ENCODE results near the gene SLCO3A1. TPM values are rescaled to one million over a fixed set of nuclear protein-coding genes. Genes with fewer than 3 reads are reported as not detected.

The SLCO3A1 gene
- total RNA-seq, 4 donors from 2014 or later = 4.4 to 66.2 (median 5.1) TPM

- in situ Hi-C loops (cut with MboI; ENCODE audit: low pct_ligation_motif_present in 1 of 4, low pct_unique_long_range_greater_than_20kb in 1 of 4, low sequenced_read_pairs in 3 of 4) = loop anchor here in 3 of 4 donors (10.0 to 25.0 kb wide), 4 partner anchors 127 to 627 kb away; no protein-coding TSS in a partner anchor
- 46% methylated on average over 17 of the region's 17 CpGs; no CpG with 5 or more reads in 1 of the 2 donors for WGBS, 2 donors (ENCODE audit: low coverage in 1 of 2)
Observed at GRCh38 chr15:92097474-92098178, 244.1 kb downstream of the SLCO3A1 start.

GRCh38 chr15:92098869-92099268, 245.4 kb downstream of the SLCO3A1 start:
- no peaks in the 10 kb centered on the region for H3K27me3 ChIP-seq
- H3K4me1 ChIP-seq = peaks cover 0 to 6% (median 3%) of the 10 kb centered on the region in 4 donors
- H3K4me3 ChIP-seq = no peak overlapping the region
- no peak overlapping the region for H3K27ac ChIP-seq
- intact Hi-C loops (cut with DNase I; ENCODE audit: low total_unique reads) = loop anchor here (10.0 kb wide), 1 partner anchor 616 kb away; no protein-coding TSS in a partner anchor
- no peaks in the 10 kb centered on the region for H3K36me3 ChIP-seq
- no peaks in the 10 kb centered on the region for H3K9me3 ChIP-seq
- 80% methylated on average over 3 of the region's 5 CpGs; no CpG with 5 or more reads in 1 of the 2 donors for WGBS, 2 donors (ENCODE audit: low coverage in 1 of 2)
- no peak for DNase-seq
- in situ Hi-C loops (cut with MboI; ENCODE audit: low pct_ligation_motif_present in 1 of 4, low pct_unique_long_range_greater_than_20kb in 1 of 4, low sequenced_read_pairs in 3 of 4) = loop anchor here in 3 of 4 donors (10.0 to 25.0 kb wide), 4 partner anchors 126 to 626 kb away; no protein-coding TSS in a partner anchor
- no peak for TF ChIP-seq CTCF (IDR thresholded peaks at IDR 0.05)
- TF ChIP-seq EP300 (IDR thresholded peaks at IDR 0.05; ENCODE audit: low read depth) = no peak
- TF ChIP-seq POLR2A (IDR thresholded peaks at IDR 0.05) = no peak
- no peak for TF ChIP-seq POLR2AphosphoS5 (IDR thresholded peaks at IDR 0.05)

More at GRCh38 chr15:92097474-92098178, 244.1 kb downstream of the SLCO3A1 start:
- Histone ChIP-seq H3K4me3 (no peak overlapping the region), H3K27me3 (no peaks in the 10 kb centered on the region), H3K36me3 (no peaks in the 10 kb centered on the region), H3K4me1 (peaks cover 0 to 6% (median 3%) of the 10 kb centered on the region in 4 donors), H3K27ac (no peak overlapping the region), H3K9me3 (no peaks in the 10 kb centered on the region)
- peak; percentile 67 to 82 (median 78) for TF ChIP-seq CTCF (IDR thresholded peaks at IDR 0.05)
- no peak for TF ChIP-seq POLR2AphosphoS5 (IDR thresholded peaks at IDR 0.05)
- peak; percentile 46 for DNase-seq
- intact Hi-C loops (cut with DNase I; ENCODE audit: low total_unique reads) = loop anchor here (10.0 kb wide), 1 partner anchor 617 kb away; no protein-coding TSS in a partner anchor

- H3K4me1 ChIP-seq = peaks cover 0 to 6% (median 3%) of the 10 kb centered on the region in 4 donors
- intact Hi-C loops (cut with DNase I; ENCODE audit: low total_unique reads) = no loop called here
Observed at GRCh38 chr15:92100301-92100700, 246.8 kb downstream of the SLCO3A1 start.

More at GRCh38 chr15:92100301-92100700, 246.8 kb downstream of the SLCO3A1 start:
- Histone ChIP-seq H3K9me3 (no peaks in the 10 kb centered on the region), H3K27me3 (no peaks in the 10 kb centered on the region), H3K4me3 (no peak overlapping the region), H3K36me3 (no peaks in the 10 kb centered on the region), H3K27ac (no peak overlapping the region)
- TF ChIP-seq CTCF (IDR thresholded peaks at IDR 0.05) = no peak
- no peak for TF ChIP-seq POLR2A (IDR thresholded peaks at IDR 0.05)
- no peak for TF ChIP-seq POLR2AphosphoS5 (IDR thresholded peaks at IDR 0.05)
- TF ChIP-seq EP300 (IDR thresholded peaks at IDR 0.05; ENCODE audit: low read depth) = no peak
- no peak for DNase-seq
- in situ Hi-C loops (cut with MboI; ENCODE audit: low pct_ligation_motif_present in 1 of 4, low pct_unique_long_range_greater_than_20kb in 1 of 4, low sequenced_read_pairs in 3 of 4) = loop anchor here in 1 of 4 donors (25.0 kb wide), 1 partner anchor 612 kb away; no protein-coding TSS in a partner anchor
- whole genome bisulfite sequencing, 2 donors (ENCODE audit: low coverage in 1 of 2) = 82 to 95% methylated on average over 2 of the region's 2 CpGs

Data from transverse colon (tissue), 4 donors.